ENCODE data around the gene PADI6.
A peak's percentile ranks its signal among the peaks of the same experiment; 100 is the strongest.

The PADI6 gene

GRCh38 chr1:17371896-17372295, at the start of gene PADI6:
PADI6 (plus strand) TSS chr1:17372196; CDS start chr1:17372246, 50 bp downstream.
- TF ChIP-seq CTCF (conservative IDR thresholded peaks at IDR 0.05) (no peak), ZFX (IDR thresholded peaks at IDR 0.05) (no peak)
- no peak within 1 kb of the TSS for H3K27ac ChIP-seq

DNA sequence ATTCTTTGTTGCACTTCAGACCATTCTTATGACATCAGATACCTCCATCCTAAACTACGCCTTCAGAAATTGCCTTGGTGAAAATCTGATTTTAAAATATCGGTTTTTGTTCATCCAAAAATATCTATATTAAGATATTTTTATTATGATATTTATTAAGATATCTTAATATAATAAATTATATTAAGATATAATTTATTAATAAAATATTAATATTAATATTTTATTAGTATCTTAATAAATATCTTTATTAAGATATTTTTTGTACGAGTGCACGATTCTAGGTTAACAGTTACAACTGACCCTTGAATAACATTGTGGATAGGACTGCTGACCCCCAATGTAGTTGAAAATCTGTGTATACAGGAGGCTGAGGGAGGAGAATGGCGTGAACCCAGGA, 43.1 kb upstream of the PADI6 start:
- H3K27ac ChIP-seq = no peak overlapping the region
- TF ChIP-seq ZFX (IDR thresholded peaks at IDR 0.05) (no peak), CTCF (conservative IDR thresholded peaks at IDR 0.05) (no peak)

- TF ChIP-seq CTCF (conservative IDR thresholded peaks at IDR 0.05) = no peak
- no peak for TF ChIP-seq ZFX (IDR thresholded peaks at IDR 0.05)
- H3K27ac ChIP-seq = no peak overlapping the region
Observed at GRCh38 chr1:17329610-17330009, 42.4 kb upstream of the PADI6 start.

GRCh38 chr1:17330856-17331255, 41.1 kb upstream of the PADI6 start:
- no peak for TF ChIP-seq ZFX (IDR thresholded peaks at IDR 0.05)
- no peak for TF ChIP-seq CTCF (conservative IDR thresholded peaks at IDR 0.05)
- H3K27ac ChIP-seq = no peak overlapping the region

GRCh38 chr1:17333081-17333480, 38.9 kb upstream of the PADI6 start:
- H3K27ac ChIP-seq = no peak overlapping the region
- TF ChIP-seq ZFX (IDR thresholded peaks at IDR 0.05) (no peak), CTCF (conservative IDR thresholded peaks at IDR 0.05) (no peak)

GRCh38 chr1:17335821-17336710, 35.9 kb upstream of the PADI6 start:
- H3K27ac ChIP-seq = no peak overlapping the region

More at GRCh38 chr1:17335821-17336710, 35.9 kb upstream of the PADI6 start:
- TF ChIP-seq CTCF (conservative IDR thresholded peaks at IDR 0.05) (peak; percentile 83), ZFX (IDR thresholded peaks at IDR 0.05) (no peak)

Measured in C4-2B (cell line).